ENCODE results near the gene SYNJ2.
"Not testable (repeated sequence)": the region's sequence is repeated elsewhere in the genome, so short reads cannot be mapped to it uniquely, and the experiment has no call there.

Gene SYNJ2, protein sequence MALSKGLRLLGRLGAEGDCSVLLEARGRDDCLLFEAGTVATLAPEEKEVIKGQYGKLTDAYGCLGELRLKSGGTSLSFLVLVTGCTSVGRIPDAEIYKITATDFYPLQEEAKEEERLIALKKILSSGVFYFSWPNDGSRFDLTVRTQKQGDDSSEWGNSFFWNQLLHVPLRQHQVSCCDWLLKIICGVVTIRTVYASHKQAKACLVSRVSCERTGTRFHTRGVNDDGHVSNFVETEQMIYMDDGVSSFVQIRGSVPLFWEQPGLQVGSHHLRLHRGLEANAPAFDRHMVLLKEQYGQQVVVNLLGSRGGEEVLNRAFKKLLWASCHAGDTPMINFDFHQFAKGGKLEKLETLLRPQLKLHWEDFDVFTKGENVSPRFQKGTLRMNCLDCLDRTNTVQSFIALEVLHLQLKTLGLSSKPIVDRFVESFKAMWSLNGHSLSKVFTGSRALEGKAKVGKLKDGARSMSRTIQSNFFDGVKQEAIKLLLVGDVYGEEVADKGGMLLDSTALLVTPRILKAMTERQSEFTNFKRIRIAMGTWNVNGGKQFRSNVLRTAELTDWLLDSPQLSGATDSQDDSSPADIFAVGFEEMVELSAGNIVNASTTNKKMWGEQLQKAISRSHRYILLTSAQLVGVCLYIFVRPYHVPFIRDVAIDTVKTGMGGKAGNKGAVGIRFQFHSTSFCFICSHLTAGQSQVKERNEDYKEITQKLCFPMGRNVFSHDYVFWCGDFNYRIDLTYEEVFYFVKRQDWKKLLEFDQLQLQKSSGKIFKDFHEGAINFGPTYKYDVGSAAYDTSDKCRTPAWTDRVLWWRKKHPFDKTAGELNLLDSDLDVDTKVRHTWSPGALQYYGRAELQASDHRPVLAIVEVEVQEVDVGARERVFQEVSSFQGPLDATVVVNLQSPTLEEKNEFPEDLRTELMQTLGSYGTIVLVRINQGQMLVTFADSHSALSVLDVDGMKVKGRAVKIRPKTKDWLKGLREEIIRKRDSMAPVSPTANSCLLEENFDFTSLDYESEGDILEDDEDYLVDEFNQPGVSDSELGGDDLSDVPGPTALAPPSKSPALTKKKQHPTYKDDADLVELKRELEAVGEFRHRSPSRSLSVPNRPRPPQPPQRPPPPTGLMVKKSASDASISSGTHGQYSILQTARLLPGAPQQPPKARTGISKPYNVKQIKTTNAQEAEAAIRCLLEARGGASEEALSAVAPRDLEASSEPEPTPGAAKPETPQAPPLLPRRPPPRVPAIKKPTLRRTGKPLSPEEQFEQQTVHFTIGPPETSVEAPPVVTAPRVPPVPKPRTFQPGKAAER (N-terminal part only)

GRCh38 chr6:157981395-157982101 is at the start of gene SYNJ2:
SYNJ2 (plus strand) TSS chr6:157981863; CDS start chr6:157981962, 99 bp downstream.
- peak; percentile 70 for DNase-seq

- no peak for DNase-seq
Observed at GRCh38 chr6:157935786-157936185, 45.9 kb upstream of the SYNJ2 start.

DNA sequence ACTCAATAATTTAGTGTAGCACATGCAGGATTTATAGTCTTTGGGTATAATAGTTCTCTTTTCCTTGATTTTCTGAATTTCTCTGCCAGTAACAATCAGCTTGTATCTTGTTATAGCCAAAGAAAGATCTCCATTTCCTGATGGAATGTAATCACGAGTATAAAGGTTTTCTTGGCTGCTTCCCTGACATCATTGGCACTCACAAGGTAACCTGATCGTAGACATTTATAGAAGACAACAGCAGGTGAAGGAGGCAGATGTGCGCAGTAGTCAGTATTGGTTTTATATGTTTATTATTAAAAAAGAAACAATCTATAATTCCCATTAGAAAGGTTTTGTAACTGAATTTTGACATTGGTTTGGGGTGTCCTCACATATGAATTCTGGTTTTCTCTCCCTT is 44.3 kb upstream of the SYNJ2 start:
- no peak for DNase-seq

- no peak for DNase-seq
Observed at GRCh38 chr6:157937916-157938315, 43.7 kb upstream of the SYNJ2 start.

DNA sequence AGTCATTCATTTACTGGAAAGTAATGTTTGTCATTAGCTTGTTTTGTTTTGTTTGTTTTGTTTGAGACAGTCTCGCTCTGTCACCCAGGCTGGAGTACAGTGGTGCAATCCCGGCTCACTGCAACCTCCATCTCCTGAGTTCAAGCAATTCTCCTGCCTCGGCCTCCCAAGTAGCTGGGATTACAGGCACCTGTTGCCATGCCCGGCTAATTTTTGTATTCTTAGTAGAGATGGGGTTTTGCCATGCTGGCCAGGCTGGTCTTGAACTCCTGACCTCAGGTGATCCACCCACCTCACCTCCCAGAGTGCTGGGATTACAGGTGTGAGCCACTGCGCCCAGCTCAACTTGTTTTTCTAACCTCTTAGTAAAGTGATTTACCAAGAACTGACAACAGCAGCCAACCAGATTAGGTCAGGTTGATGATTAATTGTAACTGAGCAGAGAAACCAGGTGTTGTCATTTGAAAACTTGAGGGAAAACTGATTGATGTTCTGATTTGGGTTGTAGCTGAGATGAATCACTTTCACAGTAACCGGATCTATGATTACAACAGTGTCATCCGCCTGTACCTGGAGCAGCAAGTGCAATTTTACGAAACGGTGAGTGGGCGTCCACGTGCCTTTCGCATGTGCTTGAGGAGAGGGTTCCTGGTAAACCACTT is 41.2 kb upstream of the SYNJ2 start:
- not testable (repeated sequence) for DNase-seq

DNA sequence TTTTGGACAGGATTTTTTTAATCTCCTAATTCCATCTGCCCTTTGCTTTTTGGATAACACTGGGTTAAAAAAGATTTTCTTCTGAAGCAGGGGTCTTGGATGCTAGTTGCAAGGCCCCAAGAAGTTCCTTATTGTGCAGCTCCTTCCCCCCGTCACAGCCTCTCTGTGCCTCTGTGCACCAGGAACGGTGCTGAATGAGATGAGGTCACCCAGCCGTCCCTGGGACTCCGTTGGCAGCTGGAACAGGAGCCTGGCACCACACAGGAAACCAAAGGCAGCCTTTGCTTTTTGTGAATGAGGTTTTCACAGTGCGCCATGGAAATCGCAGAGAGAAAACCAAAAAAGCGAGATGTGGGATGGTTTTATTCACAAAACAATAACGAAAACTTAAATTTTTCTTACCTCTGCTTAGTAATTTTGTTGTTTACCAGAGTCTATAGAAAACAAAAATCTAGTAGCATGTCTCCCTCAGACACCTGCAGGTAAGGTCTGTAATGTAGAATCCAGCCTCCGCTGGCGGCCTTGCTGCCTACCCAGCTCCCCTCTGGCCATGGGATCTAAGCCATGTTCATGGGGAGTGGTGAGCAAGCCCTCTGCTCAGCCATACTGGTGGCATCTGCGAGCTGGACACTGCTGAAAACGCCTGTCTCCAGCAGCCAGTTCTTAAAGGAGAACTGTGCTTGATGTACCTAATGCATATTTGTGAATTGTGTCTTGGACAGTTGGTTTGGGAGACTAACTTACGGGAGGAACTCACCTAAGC is 40.4 kb upstream of the SYNJ2 start:
- DNase-seq: no peak

GRCh38 chr6:157942351-157942750 is 39.3 kb upstream of the SYNJ2 start:
- DNase-seq: no peak

DNA sequence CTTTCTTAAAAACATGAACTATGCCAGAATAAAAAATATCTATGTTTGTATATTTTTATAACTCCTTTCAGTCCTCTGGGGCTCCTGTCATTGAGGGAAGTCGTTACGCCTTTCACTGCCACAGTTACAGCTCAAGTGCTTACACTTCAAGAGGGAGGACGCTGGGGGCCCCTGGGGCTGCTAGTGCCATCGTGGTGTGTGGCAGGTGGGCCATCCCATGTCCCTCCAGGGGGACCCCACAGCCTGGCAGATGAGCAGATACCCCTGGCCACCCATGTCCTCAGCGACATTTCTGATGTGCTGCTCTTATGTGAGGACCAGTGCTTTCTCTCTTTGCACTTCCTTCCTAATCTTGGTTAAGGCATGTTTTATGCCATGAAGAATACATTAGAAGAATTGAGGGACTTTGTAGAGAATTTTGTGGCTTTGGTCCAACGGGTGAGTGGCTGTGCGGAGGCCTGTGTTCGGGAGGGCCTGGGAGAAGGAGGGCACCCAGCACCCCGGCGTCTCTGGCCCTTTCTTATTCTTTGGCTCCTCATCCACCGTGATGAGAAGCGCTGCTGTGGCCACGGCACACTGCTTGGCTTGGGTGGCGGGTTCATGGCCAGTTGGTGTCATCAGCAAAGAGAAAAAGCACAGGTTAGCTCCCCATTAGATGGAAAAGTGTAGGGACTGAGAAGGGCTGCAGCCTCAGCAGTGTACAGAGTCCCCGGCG is 38.3 kb upstream of the SYNJ2 start:
- DNase-seq: no peak

GRCh38 chr6:157943964-157944283 is 37.7 kb upstream of the SYNJ2 start:
- no peak for DNase-seq

- no peak for DNase-seq
Observed at GRCh38 chr6:157944983-157945931, 36.4 kb upstream of the SYNJ2 start.

DNA sequence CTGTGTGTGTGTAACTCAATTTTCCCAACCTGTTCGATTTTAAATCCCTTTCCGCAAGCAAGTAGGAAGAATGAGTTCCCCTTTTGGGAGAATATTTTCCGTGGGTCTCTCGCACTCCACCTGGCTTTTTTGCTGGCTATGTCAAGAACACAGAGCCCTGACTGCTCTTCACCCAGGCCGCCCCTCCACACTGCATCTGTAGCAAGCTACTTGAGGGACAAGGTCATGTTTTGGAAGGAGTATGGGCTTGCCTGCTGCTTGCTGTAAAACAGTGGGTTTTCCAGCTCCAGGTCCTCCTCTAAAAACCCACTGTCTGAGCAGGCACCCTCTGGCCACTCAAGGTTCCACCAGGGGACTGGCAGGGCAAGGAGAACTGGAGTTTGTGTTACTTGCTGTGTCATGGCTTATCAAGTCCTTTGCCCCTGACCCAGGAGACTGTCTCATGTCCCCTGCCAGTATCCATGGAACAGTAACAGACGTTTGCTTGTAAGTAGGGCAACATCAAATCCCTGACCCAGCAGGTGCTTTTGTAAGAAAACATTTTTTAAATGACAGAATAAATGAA is 35.5 kb upstream of the SYNJ2 start:
- DNase-seq: no peak

DNA sequence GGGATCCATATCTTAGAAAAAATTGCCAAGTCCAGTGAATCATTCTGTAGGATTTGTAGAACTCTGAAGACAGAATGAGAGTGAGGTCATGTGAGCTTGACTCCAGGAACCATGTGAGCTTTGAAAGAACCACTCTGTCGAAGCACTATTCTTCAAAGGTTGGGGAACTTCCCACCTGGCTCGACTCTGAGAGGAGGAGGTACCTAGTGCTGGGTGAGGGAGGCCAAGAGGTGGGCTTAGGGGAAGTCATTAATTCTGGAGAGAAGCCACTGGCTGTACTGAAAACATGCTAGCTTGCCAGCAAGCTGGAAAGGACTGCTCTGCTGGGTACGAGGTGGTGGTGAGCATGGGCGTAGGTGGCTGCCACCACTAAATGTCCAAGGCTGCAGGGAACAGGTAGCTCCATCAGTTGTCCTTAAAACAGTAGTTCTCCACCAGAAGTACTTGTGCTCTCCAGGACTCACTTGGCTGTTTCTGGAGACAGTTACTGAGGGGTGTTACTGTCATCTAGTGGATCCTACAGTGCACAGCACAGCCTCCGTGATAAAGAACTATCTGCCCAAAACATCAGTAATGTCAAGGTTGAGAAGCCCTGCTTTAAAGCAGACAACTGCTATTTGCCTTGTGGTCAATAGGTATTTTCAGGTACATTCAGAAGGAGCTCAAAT is 34.7 kb upstream of the SYNJ2 start:
- peak; percentile 18 for DNase-seq

GRCh38 chr6:157950899-157951298 is 30.8 kb upstream of the SYNJ2 start:
- not testable (repeated sequence) for DNase-seq

DNA sequence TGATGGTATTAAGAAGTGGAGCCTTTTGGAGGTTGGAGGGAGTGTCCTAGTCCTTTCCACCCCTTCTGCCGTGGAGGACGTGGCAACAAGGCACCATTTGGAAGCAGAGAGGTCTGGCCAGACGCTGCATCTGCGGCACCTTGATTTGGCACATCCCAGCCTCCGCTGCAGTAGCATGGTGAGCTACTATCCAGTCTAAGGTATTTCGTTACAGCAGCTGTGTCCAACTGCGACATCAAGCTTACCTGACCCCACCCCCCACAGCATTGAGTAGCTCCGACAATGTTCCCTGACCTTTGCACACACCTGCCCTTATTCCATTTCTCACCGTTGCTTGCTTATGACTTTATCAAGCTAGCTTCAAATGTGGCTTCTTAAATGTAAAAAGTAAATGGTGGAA is 29.8 kb upstream of the SYNJ2 start:
- DNase-seq: no peak

DNA sequence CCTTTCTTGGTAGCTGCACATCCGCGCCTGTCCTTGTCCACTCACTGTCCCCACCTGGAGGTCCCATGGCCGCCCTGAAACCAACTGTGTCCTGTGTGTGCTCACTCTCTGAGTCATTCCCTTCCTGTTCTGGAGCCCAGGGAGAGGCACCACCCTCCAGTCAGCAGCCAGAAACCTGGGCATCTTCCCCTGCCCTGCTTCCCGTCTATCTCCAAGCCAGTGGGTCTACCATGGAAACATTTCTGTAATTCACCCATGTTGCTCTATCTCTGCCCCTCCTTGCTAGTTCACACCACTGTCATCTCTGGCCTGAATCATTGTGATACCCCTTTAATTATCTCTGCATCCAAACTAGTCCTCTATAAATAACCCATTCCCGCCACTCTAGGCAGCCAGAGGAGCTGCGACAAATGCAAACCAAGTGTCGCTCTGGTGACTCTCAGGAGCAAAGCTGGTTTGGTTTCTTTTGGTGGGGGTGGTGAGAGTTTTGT is 28.8 kb upstream of the SYNJ2 start:
- DNase-seq: peak; percentile 13

GRCh38 chr6:157953580-157954091 is 28.0 kb upstream of the SYNJ2 start:
- no peak for DNase-seq

- DNase-seq: peak; percentile 17
Observed at GRCh38 chr6:157954150-157955117, 27.2 kb upstream of the SYNJ2 start.
